NCI-H2227 (cell line): ENCODE results near the gene NGF.
"Not testable (repeated sequence)": the region's sequence is repeated elsewhere in the genome, so short reads cannot be mapped to it uniquely, and the experiment has no call there.

Experiments
- DNase-seq: peaks from one replicate; lab custom pipeline; 2025; ENCODE audit not compliant: unreplicated experiment; lab: John Stamatoyannopoulos, UW

Gene NGF

DNA sequence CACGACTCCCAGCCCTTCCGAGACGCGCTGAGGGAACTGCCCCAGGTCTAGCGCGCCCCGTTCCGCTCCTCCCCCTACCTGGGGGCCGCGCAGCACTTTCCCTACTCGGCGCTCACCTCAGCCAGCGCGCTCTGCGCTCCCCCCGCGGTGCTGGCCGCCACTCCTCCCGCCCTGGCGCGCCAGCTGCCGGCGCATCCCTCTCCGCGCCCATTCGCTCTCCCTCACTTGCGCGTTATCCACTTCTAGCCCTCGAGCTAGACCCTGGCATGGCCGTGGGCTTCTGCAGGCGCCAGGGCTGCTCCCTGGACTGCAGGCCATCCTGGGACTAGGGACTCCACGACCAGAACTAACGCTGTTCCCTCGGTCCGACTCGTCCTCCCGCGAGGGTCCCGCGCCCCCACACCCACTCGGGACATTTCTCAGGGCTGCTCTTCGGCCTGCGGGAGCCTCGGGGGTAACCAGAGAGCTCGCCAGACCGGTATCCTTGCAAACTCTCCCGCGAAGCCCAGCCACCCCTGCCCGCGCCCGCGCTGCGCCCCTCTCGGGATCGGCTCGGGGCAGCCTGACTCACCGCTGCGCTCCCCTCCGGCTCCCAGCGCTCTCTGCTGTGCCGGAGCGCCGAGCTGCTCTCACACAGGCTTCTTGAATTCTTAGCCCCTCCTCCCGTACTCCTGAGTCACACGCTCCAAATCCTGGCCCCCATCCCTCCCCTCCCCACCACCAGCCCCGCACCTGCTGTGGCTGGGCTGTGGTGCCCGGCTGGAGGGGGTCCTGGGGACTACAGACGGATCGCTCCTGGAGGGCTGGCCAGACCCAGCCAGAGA, at the start of gene NGF:
TSS of gene NGF (minus strand) at position 617 of the 824 bp plus-strand sequence. CDS start 51,454 bp downstream, outside the sequence.
- peak; percentile 65 for DNase-seq

DNA sequence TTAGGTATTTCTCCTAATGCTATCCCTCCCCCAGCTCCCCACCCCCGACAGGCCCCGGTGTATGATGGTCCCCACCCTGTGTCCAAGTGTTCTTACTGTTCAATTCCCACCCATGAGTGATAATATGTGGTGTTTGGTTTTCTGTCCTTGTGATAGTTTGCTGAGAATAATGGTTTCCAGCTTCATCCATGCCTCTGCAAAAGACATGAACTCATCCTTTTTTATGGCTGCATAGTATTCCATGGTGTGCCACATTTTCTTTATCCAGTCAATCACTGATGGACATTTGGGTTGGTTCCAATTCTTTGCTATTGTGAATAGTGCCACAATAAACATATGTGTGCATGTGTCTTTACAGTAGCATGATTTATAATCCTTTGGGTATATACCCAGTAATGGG, 45.4 kb upstream of the NGF start:
- DNase-seq: not testable (repeated sequence)

DNA sequence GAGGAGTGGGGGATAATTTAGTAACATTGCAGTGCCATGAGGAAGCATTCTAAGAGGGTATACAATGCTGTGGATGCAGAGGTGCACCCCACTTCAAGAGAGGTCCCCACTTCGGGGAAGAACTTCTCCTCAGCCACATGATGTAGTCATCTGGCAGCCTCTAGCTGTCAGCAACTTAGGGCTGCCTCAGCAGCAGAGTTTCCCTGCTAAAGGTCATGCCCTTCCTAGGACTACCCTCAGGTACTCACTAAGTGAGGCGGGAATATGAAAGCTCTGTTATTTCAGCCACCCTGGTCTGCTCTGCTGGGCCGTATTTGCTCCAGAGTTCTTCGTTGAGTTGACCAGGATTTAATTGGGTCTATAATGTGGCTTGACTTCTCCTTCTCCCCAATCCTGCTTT, 41.9 kb upstream of the NGF start:
- DNase-seq: no peak

DNA sequence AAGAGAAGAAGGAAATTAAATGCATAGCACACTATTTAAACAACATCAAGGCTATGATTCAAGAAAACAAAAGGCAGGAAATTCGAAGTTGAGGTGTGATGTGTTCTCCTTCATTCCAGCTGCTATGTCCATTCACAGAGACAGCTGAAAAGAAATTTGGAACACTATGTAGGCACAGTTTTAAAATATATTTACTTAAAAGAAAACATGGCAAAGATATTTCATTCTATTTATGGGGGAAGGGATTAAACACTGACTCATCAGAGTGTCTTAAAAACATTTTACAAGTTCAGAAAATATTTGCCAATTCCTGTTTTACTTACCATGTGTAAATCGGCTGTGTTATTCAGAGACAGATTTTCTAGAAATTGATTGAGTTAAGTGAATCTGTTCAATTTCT, 39.4 kb upstream of the NGF start:
- no peak for DNase-seq

DNA sequence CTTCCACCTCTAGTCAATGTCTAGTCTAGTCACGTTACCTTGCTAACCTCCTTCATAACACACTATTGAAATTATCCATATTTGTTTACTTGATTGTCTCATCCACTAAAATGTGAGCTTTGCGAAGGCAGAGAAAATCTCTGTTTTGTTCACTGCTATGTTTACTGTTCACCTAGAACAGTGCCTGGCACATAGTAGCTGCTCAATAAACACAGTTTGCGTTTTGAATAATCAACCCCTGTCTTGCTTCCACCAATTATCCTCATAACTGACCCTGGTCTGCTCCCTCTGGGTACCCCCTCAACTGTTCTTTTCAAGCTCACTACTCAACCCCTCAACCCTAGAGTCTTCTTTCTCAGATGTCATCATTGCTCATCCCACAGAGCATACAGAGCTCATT, 36.5 kb upstream of the NGF start:
- DNase-seq: no peak

DNA sequence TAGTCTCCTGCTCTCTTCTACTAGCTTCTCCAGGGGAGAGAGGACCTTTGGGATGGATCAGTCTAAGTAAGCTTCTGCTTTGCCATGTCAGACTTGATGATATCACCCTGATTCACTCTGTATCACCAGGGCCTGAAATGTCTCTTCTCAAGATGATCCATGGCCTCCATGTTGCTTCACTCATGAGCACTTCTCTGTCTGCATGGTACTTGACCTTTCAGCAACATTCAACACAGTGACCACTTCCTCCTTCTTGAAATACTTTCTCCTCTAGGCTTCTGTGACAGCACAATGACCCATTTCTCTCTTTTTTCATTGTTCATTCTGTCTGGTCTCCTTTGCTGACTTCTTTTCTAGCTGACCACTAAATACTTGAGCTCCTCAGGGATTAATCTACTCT, 35.3 kb upstream of the NGF start:
- no peak for DNase-seq

- DNase-seq: no peak
Observed at GRCh38 chr1:115365738-115366137, 27.7 kb upstream of the NGF start.

DNA sequence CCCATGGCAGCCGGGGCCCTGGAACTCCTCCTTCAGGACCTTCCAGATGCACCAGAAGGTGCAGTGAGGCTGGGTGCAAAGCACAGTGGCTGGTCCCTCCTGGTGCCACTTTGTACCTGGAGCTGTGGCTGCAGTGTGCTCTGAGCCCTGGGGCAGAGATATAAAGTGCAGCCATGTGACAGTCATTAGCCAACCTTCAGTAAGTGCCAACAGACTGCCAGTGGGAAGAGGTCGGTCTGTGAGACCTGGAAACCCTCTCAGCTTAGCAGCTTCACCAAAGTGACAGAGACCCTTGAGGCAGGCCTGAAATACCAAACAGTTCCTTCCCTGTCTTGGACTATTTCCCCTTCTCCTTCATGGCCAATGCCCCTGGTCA, 26.7 kb upstream of the NGF start:
- no peak for DNase-seq

GRCh38 chr1:115364046-115364779, 26.2 kb upstream of the NGF start:
- no peak for DNase-seq

DNA sequence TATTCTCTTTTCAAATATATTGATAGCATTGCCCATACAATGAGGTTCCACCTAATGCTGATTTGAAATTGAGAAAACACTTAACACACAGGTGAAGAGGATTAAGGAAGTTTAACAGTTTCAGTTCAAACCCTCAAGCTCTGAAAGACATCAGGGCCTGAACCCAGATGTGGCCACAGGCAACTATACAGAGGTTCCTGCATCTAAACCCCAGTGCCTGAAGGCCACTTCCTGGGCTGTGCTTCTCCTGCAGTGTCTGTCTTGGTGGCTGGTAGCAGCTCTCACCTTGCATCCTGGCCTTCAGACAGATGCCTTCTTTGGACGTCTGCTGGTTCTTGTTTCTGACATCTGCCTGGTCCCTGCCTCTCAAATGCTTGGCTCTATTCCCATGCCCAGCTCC, 25.1 kb upstream of the NGF start:
- no peak for DNase-seq

DNA sequence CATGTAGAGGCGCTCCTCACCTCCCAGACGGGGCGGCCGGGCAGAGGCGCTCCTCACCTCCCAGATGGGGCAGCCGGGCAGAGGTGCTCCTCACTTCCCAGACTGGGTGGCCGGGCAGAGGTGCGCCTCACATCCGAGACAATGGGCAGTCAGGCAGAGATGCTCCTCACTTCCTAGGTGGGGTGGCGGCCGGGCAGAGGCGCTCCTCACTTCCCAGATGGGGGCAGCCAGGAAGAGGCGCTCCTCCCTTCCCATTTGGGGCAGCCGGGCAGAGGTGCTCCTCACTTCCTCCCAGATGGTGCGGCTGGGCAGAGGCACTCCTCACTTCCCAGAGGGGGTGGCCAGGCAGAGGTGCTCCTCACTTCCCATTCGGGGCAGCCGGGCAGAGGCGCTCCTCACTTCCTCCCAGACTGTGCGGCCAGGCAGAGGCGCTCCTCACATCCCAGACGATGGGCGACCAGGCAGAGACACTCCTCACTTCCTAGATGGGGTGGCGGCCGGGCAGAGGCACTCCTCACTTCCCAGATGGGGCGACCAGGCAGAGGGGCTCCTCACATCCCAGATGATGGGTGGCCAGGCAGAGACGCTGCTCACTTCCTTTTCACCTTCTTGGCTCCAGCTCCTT, 22.6 kb upstream of the NGF start:
- not testable (repeated sequence) for DNase-seq

DNA sequence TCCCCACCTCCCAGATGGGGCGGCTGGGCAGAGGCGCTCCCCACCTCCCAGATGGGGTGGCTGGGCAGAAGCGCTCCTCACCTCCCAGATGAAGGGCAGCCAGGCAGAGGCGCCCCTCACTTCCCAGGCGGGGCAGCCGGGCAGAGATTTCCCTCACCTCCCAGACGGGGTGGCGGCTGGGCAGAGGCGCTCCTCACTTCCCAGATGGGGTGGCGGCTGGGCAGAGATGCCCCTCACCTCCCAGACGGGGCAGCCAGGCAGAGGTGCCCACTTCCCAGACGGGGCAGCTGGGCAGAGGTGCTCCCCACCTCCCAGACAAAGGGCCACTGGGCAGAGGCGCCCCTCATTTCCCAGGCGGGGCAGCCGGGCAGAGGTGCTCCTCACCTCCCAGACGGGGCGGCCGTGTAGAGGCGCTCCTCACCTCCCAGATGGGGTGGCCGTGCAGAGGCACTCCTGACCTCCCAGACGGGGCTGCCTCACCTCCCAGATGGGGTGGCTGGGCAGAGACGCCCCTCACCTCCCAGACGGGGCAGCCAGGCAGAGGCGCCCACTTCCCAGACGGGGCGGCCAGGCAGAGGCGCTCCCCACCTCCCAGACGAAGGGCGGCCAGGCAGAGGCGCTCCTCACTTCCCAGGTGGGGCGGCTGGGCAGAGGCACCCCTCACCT, 21.9 kb upstream of the NGF start:
- DNase-seq: not testable (repeated sequence)

DNA sequence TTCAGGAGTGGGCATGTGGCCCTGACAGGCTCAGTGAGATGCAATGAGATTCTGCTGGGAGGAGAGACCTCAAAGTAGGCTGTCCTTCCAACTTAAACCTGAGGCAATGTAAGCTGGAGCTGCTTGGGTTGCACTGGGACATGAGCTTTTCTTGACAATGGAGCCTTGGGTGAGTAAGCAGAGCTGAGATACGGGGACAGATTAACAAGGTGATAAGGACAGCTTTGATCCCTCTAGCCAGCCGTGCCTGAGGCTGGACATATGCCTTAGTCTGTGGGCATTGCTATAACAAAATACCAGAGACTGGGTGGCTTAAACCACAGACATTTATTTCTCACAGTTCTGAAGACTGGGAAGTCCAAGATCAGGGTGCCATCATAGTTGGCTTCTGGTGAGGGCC, 18.3 kb upstream of the NGF start:
- DNase-seq: no peak

- DNase-seq: no peak
Observed at GRCh38 chr1:115355069-115355468, 17.0 kb upstream of the NGF start.

GRCh38 chr1:115351143-115351542, 13.1 kb upstream of the NGF start:
- no peak for DNase-seq

GRCh38 chr1:115348636-115349035, 10.6 kb upstream of the NGF start:
- no peak for DNase-seq

DNA sequence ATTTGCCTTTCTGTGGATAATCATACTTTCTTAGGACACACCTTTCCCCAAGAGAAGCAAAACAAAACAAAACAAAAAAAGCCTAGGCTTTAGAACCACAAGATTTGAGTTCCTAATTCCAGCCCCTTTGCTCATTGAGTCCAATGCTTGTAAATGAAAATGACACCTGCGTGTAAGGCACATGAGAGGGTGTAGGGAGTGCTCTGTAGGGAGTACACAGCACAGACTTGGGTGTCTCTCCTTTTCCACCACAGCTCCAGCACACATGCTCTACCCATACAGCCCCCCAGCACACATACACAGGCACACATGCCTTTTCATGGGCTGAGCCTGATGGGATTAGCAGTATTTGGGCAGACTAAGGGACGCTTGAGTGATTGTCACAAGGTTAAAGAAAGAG, 9.2 kb upstream of the NGF start:
- no peak for DNase-seq

DNA sequence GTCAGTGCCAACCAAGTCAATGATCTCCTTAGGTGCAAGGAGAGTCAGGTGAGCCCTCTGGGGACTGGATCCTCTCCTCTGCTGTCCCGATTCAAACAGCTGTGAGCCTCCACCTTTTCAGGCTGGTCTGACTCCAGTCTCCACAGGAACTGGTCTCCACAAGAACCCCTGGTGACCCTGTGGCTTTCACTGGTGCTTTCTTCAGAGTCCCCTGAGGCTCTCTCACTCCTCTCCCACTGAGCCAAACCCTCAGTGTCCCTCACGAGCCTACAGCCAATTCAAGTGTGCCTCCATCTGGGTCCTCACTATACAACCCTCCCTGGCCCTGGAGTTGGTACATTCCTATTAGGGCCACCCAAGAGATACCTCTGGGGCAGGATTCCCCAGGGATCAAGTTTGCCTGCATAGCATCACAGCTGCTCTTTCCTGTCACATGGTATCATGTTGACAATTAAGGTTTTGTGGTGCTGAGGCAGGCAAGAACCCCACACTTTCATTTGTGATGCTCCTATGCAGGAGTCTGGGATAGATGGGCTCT, 5.2 kb upstream of the NGF start:
- DNase-seq: no peak

DNA sequence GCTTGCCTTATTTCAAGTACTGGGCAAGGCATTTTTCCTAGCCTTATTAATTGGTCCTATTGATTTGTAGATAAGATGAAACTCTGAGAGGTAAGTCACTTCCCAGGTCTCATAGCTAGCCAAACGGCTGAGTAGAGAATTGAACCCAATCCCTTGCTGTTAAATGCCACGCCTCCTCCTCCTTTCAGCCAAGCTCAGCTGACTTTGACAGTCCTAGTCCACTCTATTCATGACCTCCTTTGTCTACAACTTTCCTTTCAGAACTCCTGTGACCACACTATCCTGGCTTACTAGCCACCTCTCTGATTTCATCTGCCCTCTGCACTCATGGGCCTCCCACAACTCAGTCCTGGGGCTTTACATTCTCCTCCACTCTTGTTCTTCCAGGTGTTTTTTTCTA, 3.9 kb upstream of the NGF start:
- no peak for DNase-seq

GRCh38 chr1:115340879-115341278, 2.8 kb upstream of the NGF start:
- no peak for DNase-seq

GRCh38 chr1:115338457-115338820, 390 bp upstream of the NGF start:
- no peak for DNase-seq
